GM18517 (cell line): ENCODE results near the gene NEDD8.

Experiments
- ATAC-seq: cut with Tn5 transposase; IDR thresholded peaks from one replicate; pipeline ENCODE4 v1.9.1; 2021; ENCODE audit warnings: mild to moderate bottlenecking, moderate library complexity; ENCODE audit not compliant: unreplicated experiment

Gene NEDD8

GRCh38 chr14:24182110-24182882, 49.9 kb downstream of the NEDD8 start:
- ATAC-seq, result no peak

- no peak for ATAC-seq
Measured at GRCh38 chr14:24181371-24182077, 50.6 kb downstream of the NEDD8 start.

DNA sequence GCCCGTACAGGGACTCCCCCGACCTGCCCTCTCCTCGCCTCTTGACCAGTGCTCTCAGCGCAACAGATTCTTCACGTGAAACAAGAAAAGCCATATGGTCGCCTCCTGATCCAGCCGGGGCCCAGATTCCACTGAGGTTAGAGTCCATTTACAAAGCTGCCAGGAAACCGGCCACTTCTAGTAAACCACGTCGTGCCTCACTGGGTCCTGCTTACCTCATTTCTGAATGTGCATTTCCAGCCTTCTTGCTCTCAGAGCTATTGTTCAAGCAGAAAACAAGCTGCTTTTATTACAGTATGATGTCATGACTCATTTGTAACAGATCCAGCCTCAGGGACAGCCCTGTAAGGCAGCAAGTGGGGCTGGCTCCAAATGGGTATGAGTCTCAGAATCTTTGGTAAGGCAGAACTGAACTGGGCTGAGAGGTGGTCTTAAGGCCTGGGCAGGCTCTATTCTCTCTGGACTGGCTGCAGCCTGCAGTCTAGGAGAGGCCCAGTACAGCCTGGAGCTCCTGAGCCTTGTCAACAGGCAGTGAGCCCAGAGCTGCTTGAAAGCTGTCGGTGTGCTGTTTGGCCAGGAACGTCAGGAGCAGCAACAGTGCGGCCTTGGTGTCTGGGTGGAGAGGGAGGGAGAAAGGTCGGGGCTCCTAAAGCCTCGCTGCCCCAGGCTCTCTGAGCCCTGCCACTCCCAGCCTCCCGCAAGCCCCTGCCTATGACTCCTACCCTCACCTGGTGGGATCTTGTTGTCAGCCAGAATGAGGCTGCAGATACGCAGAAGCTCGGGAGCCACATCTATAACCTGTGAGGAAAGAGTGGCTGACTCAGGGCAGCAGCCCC, 52.0 kb downstream of the NEDD8 start:
- no peak for ATAC-seq

GRCh38 chr14:24179294-24179960, 52.7 kb downstream of the NEDD8 start:
- no peak for ATAC-seq

DNA sequence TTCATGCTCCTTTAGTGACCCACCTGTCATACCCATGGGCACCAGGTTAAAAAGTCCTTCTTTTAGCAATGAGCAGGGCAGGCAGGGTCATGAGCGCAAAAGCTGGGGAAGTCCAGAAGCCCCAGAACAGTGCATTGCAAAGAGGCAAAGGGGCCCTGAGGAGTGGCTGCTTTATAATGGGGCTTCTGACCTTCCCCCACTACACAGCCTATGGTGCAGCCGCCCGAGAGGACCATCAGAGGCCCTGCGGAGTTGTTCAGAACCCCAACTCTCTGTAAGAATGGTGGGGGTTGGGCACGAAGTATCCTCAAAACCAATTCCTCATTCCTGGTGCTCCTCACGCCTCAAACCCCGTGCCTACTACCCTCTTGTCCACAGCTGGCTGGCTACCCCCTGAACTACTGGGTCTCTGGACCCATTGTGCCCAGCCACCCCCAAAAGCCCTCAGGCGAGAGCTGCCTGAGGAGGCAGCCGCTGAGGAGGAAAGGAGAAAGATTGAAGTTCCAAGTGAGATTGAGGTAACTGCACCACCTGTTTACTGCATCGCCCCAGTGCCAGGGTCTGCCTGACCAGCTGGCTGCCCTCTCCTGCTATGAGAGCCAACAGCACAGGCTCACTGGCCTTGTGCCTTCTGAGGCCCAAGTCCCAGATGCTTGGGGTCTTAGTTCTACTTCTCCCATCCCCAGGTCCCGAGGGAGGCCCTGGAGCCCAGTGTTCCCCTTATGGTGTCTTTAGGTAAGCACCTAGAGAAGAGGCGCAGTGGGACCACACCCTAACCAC, 53.6 kb downstream of the NEDD8 start:
- ATAC-seq, result no peak

- no peak for ATAC-seq
Measured at GRCh38 chr14:24177891-24178290, 54.3 kb downstream of the NEDD8 start.

DNA sequence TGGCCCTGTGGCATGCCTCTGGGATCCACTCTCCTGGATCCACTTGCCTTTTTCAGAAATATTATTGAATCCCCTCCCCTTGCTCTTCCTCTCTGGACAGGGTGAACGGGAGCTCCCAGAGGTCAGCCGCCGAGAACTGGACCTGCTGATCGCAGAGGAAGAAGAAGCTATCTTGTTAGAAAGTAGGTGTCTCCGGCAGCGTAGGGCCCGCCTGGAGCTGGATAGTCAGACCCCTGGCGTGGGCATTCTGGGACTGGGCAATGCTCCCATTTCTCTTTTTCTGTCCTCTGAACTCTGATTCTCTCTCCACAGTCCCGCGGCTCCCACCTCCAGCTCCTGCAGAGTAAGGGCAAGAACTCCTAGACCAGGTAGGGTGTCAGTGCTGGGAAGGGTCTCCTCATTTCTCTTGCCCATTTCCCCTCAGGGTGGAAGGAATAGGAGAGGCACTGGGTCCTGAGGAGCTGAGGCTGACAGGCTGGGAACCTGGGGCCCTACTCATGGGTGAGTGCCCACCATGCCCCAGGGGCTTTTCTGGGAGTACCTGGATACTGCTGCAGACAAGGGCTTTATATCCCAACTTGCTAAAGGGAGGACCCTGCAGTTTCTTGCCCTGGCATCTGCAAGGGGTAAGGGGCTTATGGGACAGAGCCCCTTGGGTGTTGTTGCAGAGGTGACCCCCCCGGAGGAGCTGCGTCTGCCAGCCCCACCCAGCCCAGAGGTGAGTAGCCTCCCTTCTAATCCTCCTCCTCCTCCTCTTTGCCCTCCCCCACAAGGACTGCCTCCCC, 54.9 kb downstream of the NEDD8 start:
- no peak for ATAC-seq

DNA sequence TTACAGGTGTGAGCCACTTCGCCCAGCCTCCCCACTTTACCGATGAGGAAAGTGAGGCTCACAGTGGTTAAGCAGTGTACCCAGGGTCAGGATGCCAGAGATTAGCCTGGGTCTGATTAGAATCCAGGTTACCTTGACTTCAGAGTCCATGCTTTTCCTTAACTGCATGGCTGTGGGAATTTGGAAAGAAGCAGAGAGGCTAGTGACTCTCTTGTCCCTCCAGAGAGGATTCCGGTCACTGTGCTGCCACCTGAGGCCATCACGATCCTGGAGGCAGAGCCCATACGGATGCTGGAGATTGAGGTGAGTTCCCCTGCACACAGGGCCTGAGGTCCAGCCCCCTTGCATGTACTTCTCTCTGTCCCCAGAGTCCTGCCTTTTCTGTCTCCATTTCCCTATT, 55.6 kb downstream of the NEDD8 start:
- no peak for ATAC-seq

GRCh38 chr14:24172871-24173281, 59.3 kb downstream of the NEDD8 start:
- ATAC-seq, result no peak

DNA sequence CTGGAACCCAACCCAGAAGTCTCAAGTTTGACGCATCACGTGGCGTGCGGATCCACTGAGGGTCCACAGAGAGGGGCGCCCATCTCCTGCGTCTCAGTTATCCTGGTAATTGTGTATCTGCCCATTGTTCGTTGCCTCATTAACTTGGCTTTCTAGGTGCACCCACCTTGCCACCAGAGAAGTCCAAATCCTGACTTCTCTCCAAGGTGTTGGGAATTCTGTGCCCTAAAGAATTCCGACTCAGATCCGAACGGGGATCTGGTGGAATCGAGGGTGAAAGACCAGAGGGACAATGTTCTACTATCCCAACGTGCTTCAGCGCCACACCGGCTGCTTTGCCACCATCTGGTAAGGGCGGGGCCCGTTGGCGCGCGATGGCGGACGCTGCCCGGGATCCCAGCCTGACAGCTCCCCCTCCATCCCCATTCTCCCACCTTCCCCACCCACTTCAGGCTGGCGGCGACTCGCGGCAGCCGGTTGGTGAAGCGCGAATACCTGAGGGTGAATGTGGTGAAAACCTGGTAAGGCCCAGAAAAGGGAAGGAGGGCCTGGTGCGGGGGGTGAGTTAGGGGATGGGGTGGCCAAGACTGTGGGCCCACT, 59.8 kb downstream of the NEDD8 start:
- no peak for ATAC-seq

DNA sequence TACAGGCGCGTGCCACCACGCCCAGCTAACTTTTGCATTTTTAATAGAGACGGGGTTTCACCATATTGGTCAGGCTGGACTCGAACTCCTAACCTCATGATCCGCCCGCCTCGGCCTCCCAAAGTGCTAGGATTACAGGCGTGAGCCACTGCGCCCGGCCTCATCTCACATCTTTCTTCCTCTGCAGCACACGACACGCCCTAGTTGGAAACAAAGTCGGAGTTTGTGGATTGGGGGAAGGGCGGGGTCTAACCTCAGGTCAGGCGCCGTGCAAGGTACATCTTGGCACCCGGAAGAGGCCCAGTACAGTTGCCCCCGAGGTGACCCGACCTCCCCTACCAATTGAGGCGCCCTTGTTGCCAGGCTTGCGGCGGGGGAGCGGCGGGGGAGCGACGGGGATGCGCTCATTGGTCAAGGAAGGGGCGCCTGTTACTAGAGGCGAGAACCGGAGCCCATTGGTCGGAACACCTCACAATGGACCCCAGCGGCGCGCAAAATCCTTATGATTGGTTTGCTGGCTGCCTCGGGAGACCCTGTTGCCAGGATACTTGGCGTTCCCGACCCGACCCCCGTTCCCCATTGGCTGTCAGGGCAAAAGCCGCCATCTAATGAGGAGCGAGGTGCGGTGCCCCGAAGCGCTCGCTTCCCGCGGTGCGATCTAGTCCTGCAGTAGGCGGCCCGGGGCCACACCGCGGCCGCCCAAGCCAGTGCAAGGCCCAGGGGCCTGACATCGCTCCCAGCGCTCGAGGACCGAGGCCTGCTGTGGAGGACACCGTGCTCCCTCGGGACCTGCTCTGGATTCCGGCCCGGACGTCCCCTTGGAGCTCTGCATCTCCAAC, 60.5 kb downstream of the NEDD8 start, which contains the start of gene REC8:
Gene REC8 (plus strand): TSS at position 659 of the 839 bp plus-strand sequence. CDS start 473 bp downstream, outside the sequence.
- ATAC-seq, result peak; percentile 58

DNA sequence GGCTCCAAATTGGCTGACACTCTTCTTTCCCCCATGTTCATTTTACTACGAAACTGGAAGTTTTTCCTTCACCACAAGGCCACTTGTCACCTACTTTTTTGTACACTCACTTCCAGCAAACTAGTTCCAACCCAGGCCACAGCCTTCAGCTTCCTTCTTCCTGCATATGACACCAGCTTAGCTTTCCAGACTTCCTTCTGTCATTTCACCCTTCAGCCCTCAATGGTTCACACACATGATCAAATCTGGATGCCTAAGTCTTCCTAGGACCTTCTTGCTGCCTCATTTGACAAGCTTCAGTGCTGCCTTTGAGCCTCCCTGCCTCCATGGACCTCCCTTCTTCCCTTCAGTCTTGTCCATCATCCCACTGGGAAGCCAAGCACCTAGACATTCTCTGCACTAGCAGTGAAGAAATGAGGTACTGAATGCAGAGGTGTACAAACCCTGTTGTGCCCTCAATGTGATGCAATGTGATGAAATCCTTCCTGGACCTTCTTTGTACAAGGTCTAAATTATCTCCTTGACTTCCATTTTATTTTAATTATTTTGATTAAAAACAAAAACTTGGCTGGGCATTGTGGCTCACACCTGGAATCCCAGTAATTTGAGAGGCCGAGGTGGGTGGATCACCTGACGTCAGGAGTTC, 64.6 kb downstream of the NEDD8 start:
- ATAC-seq, result no peak
